Measurements from ENCODE around the gene OR8K1.

DNA sequence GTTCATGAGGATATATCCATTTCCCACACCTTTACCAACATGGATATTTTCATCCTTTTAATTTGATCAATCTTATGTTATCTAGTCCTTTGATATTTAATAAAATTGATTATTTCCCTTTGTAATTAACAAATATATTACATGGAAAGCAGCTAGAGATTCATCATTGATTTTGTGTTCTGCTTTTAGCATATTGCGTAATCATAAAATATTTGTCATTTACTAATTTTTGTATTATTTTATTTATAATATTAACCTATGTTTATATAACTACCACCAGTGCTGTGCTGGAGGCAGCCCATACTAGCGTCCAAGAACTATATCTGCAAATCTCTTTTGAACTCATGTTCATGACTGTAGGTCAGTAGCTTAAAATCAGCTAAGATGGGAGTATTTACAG is 34.3 kb downstream of the OR8K1 start:
- no peak for TF ChIP-seq CTCF (conservative IDR thresholded peaks at IDR 0.05; ENCODE audit: low read depth, low read length)
- TF ChIP-seq EZH2 (IDR thresholded peaks at IDR 0.05; ENCODE audit: low read length, unreplicated experiment), result no peak
- no peak for TF ChIP-seq EZH2phosphoT487 (IDR thresholded peaks at IDR 0.05; ENCODE audit: borderline replicate concordance, low read length)

Measured in PC-3 (cell line).